ENCODE measurements around the gene C11orf98.
A peak's percentile ranks its signal among the peaks of the same experiment; 100 is the strongest.
"Not testable (repeated sequence)": the region's sequence is repeated elsewhere in the genome, so short reads cannot be mapped to it uniquely, and the experiment has no call there.

C11orf98 gene

DNA sequence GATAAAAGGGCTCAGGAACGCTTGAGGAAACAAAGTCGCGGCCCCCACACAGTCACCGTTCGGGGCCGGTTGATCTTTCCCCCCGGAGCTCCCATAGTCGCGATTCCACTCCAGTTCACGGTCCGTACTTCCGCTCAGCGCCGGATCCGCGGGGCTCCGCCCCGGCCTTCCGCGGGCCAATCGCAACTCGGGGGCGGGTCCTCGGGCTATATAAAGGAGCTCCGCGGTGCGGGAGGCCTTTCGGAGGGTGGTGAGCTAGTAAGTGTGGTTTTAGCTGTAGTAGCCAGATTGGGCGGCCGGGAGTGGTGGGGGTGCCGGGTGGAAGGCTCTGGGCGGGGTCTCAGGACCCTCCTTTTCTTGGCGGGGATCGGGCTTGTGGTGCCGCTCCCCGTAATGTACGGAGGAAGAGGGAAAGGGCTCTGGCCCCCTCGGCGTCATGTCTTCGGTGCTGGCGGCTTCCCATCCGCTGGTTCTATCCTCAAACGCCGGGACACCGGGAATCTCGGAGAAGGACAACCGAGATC is at the start of gene C11orf98, which contains the start of gene CSKMT:
Gene C11orf98, minus strand, starts transcription at position 136 of the 524 bp plus-strand sequence. Its CDS starts 41 bp downstream, at position 95.
Gene CSKMT, plus strand, starts transcription at position 238 of the 524 bp plus-strand sequence. CDS start 568 bp downstream, outside the sequence.
- peak; percentile 96 for DNase-seq (ENCODE audit: low read depth)

DNA sequence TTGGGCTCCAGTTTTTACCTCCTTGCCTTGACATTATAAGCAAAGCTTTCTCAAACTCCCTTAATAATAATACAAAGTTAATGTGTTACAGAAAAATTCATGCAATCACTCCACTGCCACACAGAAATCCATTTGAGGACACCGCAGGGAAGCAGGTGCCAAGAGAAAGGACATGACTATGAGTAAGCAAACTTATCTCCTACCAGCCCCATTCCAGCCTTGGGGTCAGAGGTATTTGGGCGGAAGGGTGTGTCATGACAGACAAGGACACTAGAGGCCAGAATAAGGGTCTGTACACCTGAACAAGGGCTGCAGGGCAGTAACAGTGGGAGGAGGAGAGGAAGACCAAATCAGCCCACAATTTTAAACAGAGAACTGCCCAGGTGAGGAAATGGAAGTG is 48.3 kb upstream of the C11orf98 start:
- no peak for DNase-seq (ENCODE audit: low read depth)

DNA sequence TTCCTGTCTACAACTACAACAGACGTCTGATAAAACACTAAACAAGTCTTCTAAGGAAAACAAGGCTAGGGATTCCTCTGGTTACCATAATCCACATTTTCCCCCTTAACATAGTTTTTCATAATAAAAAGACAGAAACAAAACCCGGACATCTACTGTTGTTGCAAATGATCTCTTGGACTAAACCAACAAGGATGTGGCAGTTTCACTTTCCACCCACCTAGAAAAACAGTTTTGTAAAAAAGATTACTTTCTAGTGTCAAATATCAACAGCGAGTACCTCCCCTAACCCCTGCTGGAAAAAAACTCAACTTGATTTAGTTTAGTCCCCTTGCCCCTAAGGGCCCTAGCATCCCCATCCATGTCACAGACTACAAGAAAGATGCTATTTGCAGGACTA is 47.9 kb upstream of the C11orf98 start:
- DNase-seq (ENCODE audit: low read depth): no peak

DNA sequence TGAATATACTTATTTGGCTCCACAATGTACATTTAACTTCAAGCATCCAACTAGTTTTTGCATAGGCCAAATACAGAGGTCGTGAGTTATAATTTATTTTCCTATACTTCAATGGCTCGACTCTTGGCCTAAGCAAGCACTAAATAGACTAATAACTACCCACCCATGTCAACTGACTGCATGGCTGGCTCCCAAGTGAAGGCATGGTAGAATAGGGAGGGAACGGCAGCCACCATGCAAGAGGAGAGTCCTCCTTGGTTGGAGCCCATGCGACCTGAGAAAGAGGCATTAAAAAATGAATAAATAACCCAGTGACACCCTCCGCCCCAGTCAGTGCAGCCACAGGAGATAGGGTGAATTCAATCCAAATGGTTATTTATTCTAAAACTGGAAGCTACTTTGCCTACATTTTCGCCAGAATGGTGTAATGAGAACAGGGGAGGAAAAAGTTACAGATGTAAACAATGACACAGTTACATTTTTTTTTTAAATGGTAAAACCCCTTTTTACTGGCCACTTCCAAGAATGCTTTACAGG is 47.3 kb upstream of the C11orf98 start:
- no peak for DNase-seq (ENCODE audit: low read depth)

DNA sequence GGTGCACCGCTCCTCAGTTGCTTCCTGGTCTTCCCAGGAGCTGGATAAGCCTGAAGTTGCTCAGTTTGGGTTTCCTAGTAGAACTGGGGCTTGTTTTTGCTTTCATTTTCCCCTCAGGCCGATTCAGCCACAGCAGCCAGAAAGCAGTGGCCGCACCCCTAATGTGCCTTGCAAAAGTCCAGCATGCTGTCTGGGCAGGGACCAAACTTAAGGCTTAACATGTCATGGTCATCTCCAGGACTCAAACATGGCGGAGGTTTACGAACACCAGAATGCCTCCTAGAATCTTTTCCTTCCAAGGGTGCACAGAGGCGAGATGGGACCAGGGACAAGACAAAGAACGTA is 45.0 kb upstream of the C11orf98 start:
- DNase-seq (ENCODE audit: low read depth): no peak

DNA sequence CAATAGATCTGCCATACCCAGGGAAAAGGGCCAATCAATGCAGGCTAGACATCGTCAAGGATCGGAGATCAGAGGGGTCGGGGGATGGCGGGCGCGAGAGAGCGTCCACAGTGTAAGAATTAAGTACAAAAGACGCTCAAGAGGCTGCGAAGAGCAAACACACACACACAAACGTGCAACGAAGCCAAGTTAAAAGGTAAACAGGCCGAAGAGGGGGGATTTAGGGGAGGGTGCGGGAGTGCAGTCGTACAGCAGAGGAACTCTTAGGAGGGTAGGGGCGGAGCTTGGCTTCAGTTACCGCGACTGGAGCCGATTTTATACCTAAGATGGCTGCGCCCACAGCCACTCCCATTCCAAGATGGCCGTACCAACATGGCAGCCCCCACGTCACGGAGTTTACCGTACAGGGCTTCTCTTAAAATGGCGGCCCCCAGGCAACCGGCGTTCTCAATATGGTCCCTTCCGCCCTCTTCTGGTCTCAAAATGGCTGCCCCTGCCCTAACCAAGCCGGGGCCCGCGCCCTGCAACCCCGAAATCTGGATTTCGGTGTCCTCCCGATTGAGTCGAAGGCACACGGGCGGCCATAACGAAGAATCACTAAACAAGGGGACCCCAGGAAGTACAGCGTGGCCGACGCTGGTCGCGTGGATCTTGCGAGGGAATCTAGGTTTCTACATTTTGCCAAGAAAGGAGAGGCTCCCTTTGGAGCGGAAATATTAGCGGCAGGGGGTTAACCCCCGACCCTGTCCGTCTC is 44.4 kb upstream of the C11orf98 start:
- peak; percentile 88 for DNase-seq (ENCODE audit: low read depth)

DNA sequence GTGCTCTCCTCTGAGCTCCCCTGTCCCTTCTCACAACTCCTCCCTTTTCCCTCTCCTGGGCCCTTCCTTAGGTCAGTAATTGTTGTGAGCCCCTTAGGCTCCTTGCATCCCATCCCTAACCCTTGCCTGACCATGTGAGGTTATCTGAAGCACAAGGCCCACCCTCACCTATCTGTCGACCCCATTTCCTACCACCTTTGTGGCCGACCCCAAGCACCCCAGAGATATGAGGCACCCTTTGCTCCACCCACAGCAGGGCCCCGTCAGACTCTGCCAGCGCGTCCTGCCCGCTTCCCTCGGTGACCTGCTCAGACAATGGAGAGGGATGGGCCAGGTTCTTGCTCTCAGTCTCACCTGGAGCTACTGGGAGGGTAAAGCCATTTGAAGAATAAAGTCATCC is 43.8 kb upstream of the C11orf98 start:
- peak; percentile 14 for DNase-seq (ENCODE audit: low read depth)

DNA sequence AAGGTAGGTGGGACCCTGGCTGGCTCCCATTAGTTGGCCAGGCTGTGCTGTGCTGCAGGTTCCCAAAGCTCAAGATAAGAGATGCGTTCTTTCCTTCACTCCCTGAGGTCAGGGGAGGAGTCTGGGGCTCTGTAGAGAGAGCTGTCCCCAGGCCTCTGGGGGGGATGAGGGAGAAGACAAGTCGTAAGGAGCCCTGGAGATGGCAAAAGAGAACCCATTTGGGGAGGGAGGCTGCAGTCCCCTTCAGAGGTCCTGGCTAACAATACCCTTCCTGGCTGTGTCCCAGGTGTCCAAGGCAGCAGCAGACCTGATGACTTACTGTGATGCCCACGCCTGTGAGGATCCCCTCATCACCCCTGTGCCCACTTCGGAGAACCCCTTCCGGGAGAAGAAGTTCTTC is 43.4 kb upstream of the C11orf98 start:
- DNase-seq (ENCODE audit: low read depth): no peak

DNA sequence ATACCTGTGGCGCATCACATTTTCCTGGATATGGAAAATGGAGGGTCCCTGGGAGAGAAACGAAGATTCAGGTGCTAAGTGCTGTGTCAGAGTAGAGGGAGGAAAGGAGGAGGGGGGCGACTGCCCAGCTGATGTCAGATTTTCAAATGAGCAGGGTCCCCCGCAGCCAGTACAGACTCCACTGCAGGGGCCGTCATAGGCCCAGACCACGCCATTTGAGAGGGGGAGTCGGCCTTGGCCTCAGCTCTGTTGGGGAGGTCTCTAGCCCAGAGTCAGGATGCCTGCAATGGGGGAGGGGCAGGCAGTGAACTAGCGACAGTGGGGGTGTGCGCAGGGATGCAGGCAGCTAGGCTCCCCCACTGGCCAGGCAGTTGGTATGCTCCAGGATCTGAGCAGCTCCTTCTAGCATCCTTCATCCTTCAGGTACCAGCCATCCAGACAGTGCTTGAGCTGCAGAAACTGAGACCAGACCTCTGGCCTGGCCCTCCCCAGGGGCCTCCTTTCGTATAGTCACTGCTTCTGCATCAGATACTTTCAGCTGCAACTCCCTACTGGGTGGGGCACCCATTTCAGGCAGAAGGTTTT is 42.4 kb upstream of the C11orf98 start, which contains the start of the genes BSCL2 and GNG3:
Gene BSCL2, minus strand, starts transcription at position 148 of the 585 bp plus-strand sequence. CDS start 229 bp downstream, outside the sequence.
Gene GNG3, plus strand, starts transcription at position 400 of the 585 bp plus-strand sequence. CDS start 620 bp downstream, outside the sequence.
- DNase-seq (ENCODE audit: low read depth): no peak

DNA sequence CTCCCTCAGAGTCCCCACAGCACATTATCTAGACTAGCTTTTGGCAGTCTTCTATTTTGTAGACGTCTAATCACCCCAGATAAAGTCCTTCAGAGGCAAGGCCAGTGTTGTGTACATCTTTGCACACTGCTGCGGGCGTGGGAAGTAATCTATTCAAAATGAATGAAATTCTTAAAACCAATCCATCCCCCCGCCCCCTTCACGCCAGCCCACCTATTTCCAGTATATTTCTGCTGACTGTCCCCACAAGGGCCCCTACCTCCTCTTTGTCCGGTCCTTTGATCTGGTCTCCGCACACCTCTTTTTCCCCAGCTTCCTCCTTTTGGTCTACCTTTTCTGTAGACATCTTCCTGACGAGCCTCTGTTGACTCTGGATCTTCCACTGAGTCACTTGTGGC is 41.8 kb upstream of the C11orf98 start:
- DNase-seq (ENCODE audit: low read depth): no peak

DNA sequence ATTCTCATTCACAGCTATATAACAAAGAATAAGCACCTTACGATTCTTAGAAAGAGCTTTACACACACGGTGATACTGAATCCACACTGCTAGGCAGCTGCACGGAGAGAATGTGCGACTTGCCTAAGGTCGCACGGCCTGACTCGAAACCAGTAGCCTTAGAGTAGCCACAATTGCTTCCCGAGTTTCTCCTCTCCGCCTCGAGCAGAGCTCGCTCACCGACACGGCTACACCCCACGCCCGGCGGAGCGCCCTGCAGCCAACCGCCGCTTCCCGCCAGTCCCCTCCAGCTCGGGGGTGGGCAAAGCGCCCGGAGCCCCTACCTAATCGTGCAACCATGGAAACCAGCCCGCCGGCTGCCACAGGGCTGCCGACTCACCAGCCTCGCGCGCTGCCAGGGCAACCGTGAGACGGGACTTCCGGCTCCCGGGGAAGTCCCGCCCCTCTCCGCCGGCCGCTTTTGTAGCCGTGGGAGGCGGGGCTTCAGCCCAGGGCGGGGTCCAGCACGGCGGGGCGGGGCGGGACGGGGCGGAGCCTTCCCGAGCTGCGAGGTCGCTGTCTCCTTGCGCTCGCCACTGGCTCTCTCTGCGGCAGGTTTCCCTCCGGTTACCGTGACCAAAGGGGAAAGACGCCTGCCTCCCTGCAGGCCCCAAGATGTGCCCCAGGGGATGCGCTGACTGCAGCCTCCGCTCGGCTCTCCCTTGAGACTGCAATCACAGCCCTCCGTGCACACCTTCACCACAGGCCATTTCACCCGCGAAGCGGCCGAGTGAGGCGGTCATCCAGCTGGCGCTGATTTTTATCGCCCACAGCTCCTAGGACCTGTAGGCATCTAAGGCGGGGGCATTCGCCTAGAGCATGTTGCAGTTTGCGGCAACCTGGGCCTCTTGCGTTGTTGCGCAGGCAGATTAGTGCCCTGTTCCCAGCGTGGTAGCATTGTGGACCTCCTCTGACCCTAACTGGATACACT is 41.2 kb upstream of the C11orf98 start:
- peak; percentile 89 for DNase-seq (ENCODE audit: low read depth)

DNA sequence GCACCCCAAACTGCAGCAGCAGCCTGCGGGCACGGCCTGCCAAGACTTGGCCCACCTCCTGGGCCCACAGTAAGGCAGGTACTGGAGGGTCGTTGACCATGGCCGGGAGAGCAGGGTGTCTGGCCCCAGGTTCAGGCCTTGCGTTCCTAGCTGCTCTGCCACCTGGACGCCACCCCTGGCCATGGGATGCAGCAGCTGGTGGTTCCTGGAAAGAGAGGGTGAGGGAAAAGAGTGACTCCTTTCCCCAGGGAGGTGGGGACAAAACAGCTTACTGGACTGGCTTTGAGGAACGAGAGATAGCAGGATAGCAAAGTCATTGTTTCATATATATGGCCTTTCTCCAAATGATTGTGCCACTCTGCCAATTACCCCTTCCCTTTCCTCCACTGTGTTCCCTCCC is 40.4 kb upstream of the C11orf98 start:
- DNase-seq (ENCODE audit: low read depth): no peak

DNA sequence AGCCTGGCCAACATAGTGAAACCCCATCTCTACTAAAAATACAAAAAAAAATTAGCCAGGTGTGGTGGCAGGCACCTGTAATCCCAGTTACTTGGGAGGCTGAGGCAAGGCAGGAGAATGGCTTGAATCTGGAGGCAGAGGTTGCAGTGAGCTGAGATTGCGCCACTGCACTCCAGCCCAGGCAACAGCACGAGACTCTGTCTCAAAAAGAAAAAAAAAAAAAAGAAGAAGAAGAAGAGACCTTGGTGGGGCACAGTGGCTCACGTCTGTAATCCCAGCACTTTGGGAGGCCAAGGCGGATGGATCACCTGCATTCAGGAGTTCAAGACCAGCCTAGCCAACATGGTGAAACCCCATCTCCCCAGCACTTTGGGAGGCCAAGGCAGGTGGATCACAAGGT is 38.9 kb upstream of the C11orf98 start:
- DNase-seq (ENCODE audit: low read depth): not testable (repeated sequence)

DNA sequence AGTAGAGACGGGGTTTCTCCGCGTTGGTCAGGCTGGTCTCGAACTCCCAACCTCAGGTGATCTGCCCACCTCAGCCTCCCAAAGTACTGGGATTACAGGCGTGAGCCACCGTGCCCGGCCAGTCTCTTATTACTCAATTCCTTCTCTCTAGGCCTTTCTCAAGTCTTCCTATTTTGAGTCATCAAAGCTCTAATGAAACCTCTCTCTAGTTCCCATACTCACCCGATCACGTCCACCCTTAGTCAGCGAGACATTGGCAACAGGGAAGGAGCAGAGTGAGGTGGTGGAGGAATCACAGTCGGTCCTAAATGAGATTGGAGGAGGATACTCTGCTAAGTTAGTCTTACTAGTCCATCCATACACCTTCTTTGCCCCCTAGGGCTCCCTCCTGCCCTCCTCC is 37.2 kb upstream of the C11orf98 start:
- no peak for DNase-seq (ENCODE audit: low read depth)

DNA sequence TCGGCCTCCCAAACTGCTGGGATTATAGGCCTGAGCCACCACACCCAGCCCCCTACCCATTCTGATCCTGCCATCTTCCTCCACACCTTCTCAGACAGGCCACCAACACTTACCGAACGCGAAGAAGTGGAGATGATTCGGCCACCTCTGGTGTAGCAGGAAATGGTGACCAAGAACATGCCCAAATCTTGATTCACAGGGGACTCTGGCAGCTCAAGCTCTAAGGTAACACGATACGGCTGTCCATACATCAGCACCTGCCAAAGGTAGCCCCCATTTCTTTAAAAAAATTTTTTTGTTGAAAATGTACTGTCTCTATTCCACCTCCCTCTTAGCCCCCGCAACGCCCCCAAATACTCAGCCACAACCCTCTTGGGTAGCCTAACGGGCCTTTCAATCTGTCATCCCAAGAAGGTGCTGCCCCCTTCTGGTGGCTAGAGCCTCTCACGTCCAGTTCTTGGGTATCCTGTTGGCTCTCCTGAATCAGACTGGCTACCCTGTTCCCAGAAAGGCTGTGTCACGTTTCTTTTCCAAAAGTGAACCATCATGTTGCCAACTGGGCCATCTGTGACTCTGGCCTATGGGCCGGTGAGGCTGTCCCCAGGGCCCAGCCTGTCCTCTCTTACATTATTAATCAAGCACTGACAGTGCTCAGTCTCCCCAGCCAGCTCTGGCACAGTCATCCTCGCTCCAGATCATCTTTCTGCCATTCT is 29.6 kb upstream of the C11orf98 start:
- peak; percentile 53 for DNase-seq (ENCODE audit: low read depth)

DNA sequence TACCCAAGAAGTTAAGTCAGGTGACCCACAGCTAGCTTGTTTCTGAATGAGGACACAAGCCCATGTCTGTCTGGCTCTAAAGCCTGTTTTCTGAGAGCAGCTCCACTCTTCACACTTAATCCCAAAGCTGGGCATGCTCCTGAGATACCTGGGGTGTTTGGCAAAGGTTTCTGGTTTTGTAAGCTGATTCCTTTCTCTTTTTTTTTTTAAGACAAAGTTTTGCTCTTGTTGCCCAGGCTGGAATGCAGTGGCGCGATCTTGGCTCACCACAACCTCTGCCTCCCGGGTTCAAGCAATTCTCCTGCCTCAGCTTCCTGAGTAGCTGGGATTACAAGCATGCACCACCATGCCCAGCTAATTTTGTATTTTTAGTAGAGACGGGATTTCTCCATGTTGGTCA is 28.6 kb upstream of the C11orf98 start:
- not testable (repeated sequence) for DNase-seq (ENCODE audit: low read depth)

DNA sequence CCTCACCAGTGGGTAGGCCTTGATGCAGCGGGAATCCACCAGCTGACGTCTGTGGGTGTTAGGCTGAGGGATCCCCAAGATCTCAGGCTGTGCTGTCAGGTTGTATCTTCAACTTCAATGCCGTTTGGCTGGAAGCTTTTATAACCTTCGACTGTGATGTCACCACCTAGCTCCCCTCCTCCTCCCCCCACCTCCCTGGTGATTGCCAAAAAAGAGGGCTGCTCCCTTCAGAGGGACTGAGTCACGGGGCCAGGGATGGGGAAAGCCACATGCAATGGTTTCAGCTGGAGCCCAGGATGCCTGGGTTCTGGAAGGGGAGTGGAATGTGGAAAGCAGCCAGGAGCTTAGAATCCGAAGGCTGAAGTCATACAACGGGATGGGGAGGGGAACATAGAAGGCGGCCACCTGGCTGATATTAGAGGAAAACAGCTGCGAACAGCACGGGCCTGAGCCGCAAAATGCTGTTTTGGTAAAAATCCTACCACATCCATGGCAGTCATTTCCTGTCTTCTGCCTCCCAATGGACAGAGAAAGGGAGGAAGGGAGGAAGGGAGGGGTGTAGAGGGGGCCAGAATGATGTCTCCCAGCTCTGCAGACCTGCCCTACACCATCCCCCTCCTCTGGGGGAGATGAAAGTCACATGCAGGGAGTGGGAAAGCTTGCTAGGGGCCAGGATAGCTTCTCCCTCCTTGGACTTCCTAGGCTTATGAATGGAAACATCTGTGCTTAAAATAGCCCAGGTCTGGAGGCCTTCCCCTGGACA is 24.6 kb upstream of the C11orf98 start, which contains the start of gene LRRN4CL:
Gene LRRN4CL, minus strand, starts transcription at position 110 of the 763 bp plus-strand sequence. CDS start 1,022 bp downstream, outside the sequence.
- no peak for DNase-seq (ENCODE audit: low read depth)

DNA sequence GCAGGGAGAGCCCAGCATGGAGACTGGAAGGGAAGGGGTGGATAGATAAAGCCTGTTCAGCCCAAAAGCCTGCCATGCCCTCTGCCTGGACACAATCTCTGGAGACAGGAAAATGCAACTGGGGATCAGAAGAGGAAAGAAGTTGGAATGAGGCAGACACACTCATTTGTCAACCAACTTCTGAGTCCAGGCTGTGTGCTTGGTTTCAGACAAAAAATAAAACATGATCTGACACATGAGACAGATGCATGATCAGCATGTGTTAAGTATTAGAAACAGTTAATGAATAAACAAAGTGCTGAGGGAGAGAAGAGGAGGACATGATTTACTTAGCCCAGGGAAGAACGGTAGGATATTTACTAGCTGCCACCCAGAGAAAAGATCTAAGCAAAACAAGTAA is 23.5 kb upstream of the C11orf98 start:
- DNase-seq (ENCODE audit: low read depth): no peak

DNA sequence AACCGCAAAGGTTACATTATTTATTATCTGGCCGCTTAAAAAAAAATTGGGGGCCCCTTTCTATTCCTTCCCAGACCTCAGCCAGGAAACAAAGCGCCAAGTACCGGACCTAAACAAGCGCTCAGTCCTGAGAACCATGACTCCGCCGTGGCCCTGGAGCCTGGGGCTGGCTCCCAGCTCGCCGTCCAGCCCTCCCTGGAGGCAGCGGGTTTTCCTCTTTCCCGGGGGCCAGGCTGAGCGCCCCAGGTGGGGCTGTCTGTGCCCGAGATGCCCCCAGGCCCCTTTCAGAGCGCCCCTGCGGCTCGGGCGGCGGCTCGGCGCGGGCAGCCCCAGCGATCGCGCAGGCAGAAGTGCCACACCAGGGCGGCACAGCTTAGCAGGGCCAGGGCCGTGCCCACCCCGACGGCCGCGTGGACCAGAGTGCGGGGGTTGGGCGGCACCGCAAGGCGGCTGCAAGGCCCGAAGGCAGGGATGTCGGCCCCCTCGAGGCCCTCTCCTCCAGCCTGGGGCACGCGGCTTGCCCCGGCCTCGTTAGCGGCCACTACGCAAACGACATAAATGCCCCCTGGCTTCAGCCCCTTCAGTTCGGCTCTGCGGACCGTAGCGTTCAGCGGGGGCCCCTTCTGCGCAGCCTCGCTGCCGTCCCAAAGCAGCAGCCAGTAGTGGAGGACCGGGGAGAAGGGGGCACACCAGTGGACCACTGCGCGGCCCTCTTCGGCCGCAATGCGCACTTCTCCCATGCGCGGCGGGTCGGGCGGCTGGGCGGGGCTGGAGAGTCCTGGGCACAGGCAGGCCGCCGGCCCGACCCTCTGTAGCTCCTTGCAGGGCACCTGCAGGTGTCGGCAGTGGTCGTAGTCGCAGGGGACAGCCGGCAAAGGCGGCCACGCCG is 22.7 kb upstream of the C11orf98 start:
- DNase-seq (ENCODE audit: low read depth): no peak
